Upper lobe of right lung (tissue), 1 donor: ENCODE data around the gene NUDT21. TPM values are rescaled to one million over a fixed set of nuclear protein-coding genes. Genes with fewer than 3 reads are reported as not detected.
A peak's percentile ranks its signal among the peaks of the same experiment; 100 is the strongest.

ENCODE experiments used
- ATAC-seq: fragments of 200-7000 bp; cut with Tn5 transposase; one replicate; pipeline ENCODE4 v1.9.1; 2020; ENCODE audit warnings: mild to moderate bottlenecking, moderate library complexity
- DNase-seq: peaks from one replicate; pipeline ENCODE4 v3.0.0-alpha.2; 2020
- H3K27ac ChIP-seq: fragments of 200-600 bp; one replicate; pipeline ENCODE4 v1.8.0; 2022
- H3K27me3 ChIP-seq: fragments of 200-600 bp; one replicate; pipeline ENCODE4 v1.8.0; 2022; ENCODE audit warnings: mild to moderate bottlenecking
- H3K36me3 ChIP-seq: fragments of 200-600 bp; one replicate; pipeline ENCODE4 v1.8.0; 2022
- H3K4me1 ChIP-seq: fragments of 200-600 bp; one replicate; pipeline ENCODE4 v1.8.0; 2022
- H3K4me3 ChIP-seq: fragments of 200-600 bp; one replicate; pipeline ENCODE4 v1.8.0; 2022; ENCODE audit warnings: mild to moderate bottlenecking
- H3K9me3 ChIP-seq: fragments of 200-600 bp; one replicate; pipeline ENCODE4 v1.8.0; 2022
- CTCF ChIP-seq: fragments of 200-600 bp; IDR thresholded peaks from one replicate; pipeline ENCODE4 v1.8.0; 2022; ENCODE audit warnings: antibody characterized with exemption
- intact Hi-C: fragments of 100-400 bp; cut with DNase I; formaldehyde crosslinking; loops from one replicate; pipeline ENCODE4 v1.11.0; 2022
- total RNA-seq: library from RNA; stranded (reverse); fragmentation: NEBNext Ultra II Directional; extraction: Animal tissue kit (Norgen Biotek cat#: 25700); gene quantifications from one replicate; pipeline ENCODE4 v1.2.1, GENCODE V29; 2021
- donor health status: DM: no; HTN: yes; CAD: no; lungs with severe emphysema.

The NUDT21 gene
- total RNA-seq, 1 donor from 2014 or later = 77.2 TPM

- no peak for TF ChIP-seq CTCF
- Histone ChIP-seq H3K4me3 (peak overlapping the region; percentile 72), H3K27me3 (no peaks in the 10 kb centered on the region), H3K4me1 (peaks cover 19% of the 10 kb centered on the region), H3K27ac (peak overlapping the region; percentile 76), H3K36me3 (peaks cover 4% of the 10 kb centered on the region), H3K9me3 (no peaks in the 10 kb centered on the region)
- intact Hi-C loops = no loop called here
- ATAC-seq = peak; percentile 60
- DNase-seq = peak; percentile 74
Observed at GRCh38 chr16:56424791-56425438, 26.2 kb downstream of the NUDT21 start.

- no peak for ATAC-seq
- TF ChIP-seq CTCF = no peak
- peak overlapping the region; percentile 76 for H3K27ac ChIP-seq
Observed at GRCh38 chr16:56424404-56424764, 26.7 kb downstream of the NUDT21 start.

GRCh38 chr16:56423584-56424403 is 27.3 kb downstream of the NUDT21 start:
- TF ChIP-seq CTCF = no peak
- Histone ChIP-seq H3K9me3 (no peaks in the 10 kb centered on the region), H3K27ac (peak overlapping the region; percentile 76), H3K27me3 (no peaks in the 10 kb centered on the region), H3K4me3 (peak overlapping the region; percentile 72), H3K4me1 (peaks cover 19% of the 10 kb centered on the region), H3K36me3 (no peaks in the 10 kb centered on the region)
- intact Hi-C loops = no loop called here
- ATAC-seq (no peak), DNase-seq (no peak)

More at GRCh38 chr16:56424404-56424764, 26.7 kb downstream of the NUDT21 start:
- Histone ChIP-seq H3K27me3 (no peaks in the 10 kb centered on the region), H3K36me3 (peaks cover under 1% of the 10 kb centered on the region), H3K9me3 (no peaks in the 10 kb centered on the region), H3K4me1 (peaks cover 19% of the 10 kb centered on the region), H3K4me3 (peak overlapping the region; percentile 72)
- DNase-seq = no peak
- intact Hi-C loops = no loop called here

- no peaks in the 10 kb centered on the region for H3K36me3 ChIP-seq
- peaks cover 19% of the 10 kb centered on the region for H3K4me1 ChIP-seq
- TF ChIP-seq CTCF = no peak
- ATAC-seq = no peak
- H3K27ac ChIP-seq = no peak overlapping the region
- intact Hi-C loops = no loop called here
- H3K27me3 ChIP-seq = no peaks in the 10 kb centered on the region
- DNase-seq = no peak
- no peaks in the 10 kb centered on the region for H3K9me3 ChIP-seq
- no peak overlapping the region for H3K4me3 ChIP-seq
Observed at GRCh38 chr16:56422896-56423441, 28.2 kb downstream of the NUDT21 start.

GRCh38 chr16:56421976-56422669 is 29.0 kb downstream of the NUDT21 start:
- DNase-seq (no peak), ATAC-seq (no peak)
- Histone ChIP-seq H3K9me3 (no peaks in the 10 kb centered on the region), H3K4me3 (no peak overlapping the region), H3K27ac (no peak overlapping the region), H3K4me1 (peaks cover 19% of the 10 kb centered on the region), H3K27me3 (no peaks in the 10 kb centered on the region), H3K36me3 (no peaks in the 10 kb centered on the region)
- intact Hi-C loops = no loop called here
- TF ChIP-seq CTCF = no peak
